HG03460 (cell line): Measurements from ENCODE around the gene COPS7A.
"Not testable (repeated sequence)": the region's sequence is repeated elsewhere in the genome, so short reads cannot be mapped to it uniquely, and the experiment has no call there.

Source experiments
- ATAC-seq: cut with Tn5 transposase; IDR thresholded peaks from one replicate; pipeline ENCODE4 v1.9.1; 2021; ENCODE audit not compliant: unreplicated experiment

Gene COPS7A

GRCh38 chr12:6701078-6701768 is 22.6 kb upstream of the COPS7A start:
- ATAC-seq, result no peak

GRCh38 chr12:6703631-6704030 is 20.2 kb upstream of the COPS7A start:
- ATAC-seq, result no peak

GRCh38 chr12:6708351-6708750 is 15.5 kb upstream of the COPS7A start:
- ATAC-seq, result not testable (repeated sequence)

- no peak for ATAC-seq
Observed at GRCh38 chr12:6708960-6709394, 14.9 kb upstream of the COPS7A start.

- ATAC-seq, result not testable (repeated sequence)
Observed at GRCh38 chr12:6716031-6716873, 7.6 kb upstream of the COPS7A start.

- ATAC-seq, result no peak
Observed at GRCh38 chr12:6716874-6717437, 6.9 kb upstream of the COPS7A start.

- no peak for ATAC-seq
Observed at GRCh38 chr12:6722863-6723262, 983 bp upstream of the COPS7A start.

GRCh38 chr12:6724409-6724797 is 557 bp downstream of the COPS7A start:
- ATAC-seq, result peak; percentile 34

GRCh38 chr12:6725350-6725749 is 1.5 kb downstream of the COPS7A start:
- no peak for ATAC-seq

- ATAC-seq, result no peak
Observed at GRCh38 chr12:6729186-6729585, 5.3 kb downstream of the COPS7A start.

- no peak for ATAC-seq
Observed at GRCh38 chr12:6730169-6730568, 6.3 kb downstream of the COPS7A start.

- no peak for ATAC-seq
Observed at GRCh38 chr12:6734506-6735387, 10.9 kb downstream of the COPS7A start.

GRCh38 chr12:6735448-6736191 is 11.8 kb downstream of the COPS7A start:
- no peak for ATAC-seq

GRCh38 chr12:6736754-6737153 is 12.9 kb downstream of the COPS7A start:
- ATAC-seq, result no peak

GRCh38 chr12:6742080-6742479 is 18.2 kb downstream of the COPS7A start:
- ATAC-seq, result not testable (repeated sequence)

- no peak for ATAC-seq
Observed at GRCh38 chr12:6742834-6743233, 19.0 kb downstream of the COPS7A start.

GRCh38 chr12:6743300-6743699 is 19.5 kb downstream of the COPS7A start:
- ATAC-seq, result not testable (repeated sequence)

- no peak for ATAC-seq
Observed at GRCh38 chr12:6745741-6746525, 22.1 kb downstream of the COPS7A start.

- no peak for ATAC-seq
Observed at GRCh38 chr12:6747216-6747615, 23.4 kb downstream of the COPS7A start.
